GM19043 (cell line): ENCODE results near the gene WDFY1.

Experiments used
- ATAC-seq: cut with Tn5 transposase; IDR thresholded peaks from one replicate; pipeline ENCODE4 v1.9.1; 2021; ENCODE audit warnings: low read depth; ENCODE audit not compliant: unreplicated experiment

WDFY1 gene

DNA sequence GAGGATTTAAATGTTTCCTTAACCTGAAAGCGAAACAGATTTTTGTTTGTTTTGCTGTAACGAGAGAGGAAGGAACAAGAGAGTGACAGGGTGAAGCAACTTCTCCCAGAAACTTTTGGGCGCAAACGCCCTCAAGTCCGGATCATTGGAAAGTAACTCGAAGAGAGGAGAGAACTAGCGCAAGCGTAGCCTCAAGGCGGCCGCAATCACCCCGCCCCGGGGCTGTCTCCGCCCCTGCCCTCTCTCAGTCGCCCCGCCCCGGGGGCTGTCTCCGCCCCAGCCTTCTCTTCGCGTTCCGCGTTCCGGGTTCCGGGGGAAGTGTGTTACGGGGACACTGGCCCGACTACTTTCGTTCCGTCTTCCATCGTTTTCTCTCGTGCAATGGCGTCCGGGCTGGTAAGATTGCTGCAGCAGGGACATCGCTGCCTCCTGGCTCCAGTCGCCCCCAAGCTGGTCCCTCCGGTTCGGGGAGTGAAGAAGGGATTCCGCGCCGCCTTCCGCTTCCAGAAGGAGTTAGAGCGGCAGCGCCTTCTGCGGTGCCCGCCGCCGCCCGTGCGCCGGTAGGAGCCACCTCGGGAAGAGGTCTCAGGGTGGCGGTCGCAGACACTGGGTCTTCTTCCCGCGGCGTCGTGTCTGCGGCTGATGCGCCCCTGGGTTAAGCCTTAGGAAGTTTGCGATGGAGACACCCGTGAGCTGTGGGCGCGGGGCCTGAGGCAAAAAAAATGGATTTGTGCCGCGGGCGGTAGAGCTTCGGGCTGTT is 12.1 kb upstream of the WDFY1 start, which contains the start of gene MRPL44:
Gene MRPL44, plus strand, starts transcription at position 372 of the 760 bp plus-strand sequence. Its CDS starts 10 bp downstream, at position 382.
- peak; percentile 85 for ATAC-seq

DNA sequence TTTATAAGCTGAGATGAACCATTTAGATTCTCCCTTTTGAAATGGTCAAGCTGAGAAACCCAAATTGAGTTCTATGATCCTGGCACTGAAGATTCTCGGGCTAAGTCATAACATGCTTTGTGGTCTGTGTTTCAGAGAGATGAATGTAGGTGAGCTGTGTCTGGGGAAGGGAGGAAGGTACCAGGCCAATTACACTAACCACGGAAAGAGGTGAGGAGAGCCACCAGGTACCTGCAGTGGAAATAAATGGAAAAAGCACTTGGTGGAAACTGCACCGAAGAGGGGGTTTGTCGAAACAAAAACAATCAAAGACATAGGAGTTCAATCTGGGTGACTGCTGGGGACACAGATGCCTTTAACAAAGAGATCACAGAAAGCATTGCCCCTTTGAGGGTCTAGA is 11.2 kb upstream of the WDFY1 start:
- ATAC-seq, result peak; percentile 29

DNA sequence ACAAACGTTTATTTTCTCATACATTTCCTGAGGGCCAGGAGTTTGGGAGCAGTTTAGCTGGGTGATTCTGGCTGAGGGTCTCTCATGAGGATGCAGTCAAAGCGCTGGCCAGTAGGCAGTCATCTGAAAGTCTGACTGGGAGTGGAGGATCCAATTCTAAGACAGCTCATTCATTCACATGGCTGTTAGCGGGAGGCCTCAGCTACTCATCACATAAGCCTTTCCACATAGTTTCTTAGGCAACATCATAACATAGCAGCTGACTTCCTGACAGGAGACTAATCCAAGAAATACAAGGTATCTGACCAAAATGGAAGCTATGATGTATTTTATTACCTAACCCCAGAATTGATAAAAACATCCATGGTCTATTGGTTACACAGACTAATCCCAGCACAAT is 9.3 kb upstream of the WDFY1 start:
- no peak for ATAC-seq

DNA sequence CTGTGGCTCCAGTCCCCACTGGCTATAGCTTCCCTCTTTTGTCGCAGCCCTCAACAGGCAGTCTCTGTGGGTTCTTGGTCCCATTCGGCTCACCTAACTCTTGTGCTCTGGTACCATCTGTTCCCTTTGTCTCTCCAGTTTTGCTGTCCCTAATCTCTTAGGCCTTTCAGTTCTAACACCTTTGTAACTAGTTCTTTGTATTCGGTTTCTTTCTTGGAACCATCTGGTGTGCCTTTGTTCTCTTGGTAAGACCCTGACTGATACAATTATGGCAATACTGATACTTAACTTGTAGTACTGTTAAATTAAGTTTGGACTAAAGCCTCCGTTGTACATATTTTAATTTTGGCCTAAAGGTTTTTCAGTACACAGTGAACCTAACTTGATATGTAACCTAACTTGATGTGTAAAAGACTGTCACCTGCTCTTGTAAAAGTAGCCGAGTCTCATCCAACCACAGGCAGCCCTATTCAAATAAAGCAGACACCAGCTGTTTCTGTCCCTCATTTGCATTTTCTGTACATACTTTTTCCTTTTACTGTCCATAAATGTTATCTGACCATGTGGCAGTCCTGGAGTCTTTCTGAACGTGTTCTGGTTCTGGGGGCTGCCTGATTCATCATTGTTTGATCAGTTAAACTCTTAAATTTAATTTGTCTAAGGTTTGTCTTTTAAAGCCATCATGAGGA is 7.3 kb upstream of the WDFY1 start:
- ATAC-seq, result peak; percentile 48

DNA sequence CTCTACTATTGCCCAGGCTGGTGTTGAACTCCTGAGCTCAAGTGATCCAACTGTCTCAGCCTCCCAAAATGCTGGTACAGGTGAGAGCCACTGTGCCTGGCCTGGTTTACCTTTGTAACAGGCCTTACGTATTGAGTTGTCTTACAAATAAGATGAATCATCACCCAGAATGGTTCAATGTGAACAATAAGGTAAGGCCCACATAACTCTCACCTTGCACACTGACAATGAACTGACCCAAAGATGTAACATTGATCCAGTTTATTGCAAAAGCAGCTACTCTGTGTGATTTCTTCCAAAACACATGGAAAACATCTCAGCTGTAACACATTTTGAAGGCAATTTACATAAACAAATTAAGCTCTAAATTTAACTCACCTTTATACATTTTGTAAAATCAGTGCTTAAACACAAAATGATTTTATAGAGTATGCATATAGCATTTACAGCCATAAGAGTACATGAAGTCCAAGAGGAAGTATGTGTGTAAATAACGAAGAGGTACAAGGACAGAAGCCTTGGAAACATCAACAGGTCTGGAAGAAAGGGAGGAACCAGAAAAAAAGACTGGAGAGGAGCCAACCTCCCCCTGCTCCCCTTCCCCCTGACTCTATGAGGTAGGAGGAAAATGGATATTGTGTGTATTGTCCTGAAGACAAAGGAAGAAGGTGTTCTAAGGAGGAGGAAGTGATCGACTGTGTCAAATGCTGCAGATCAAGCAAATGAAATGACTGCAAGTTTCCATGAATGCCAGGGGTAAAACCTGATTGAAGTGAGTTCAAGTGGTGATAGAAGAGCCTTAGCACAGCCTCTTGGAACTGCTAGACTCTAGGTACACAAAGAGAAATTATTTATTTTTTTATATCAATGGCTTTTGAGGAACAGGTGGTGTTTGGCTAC is 5.6 kb upstream of the WDFY1 start:
- no peak for ATAC-seq

DNA sequence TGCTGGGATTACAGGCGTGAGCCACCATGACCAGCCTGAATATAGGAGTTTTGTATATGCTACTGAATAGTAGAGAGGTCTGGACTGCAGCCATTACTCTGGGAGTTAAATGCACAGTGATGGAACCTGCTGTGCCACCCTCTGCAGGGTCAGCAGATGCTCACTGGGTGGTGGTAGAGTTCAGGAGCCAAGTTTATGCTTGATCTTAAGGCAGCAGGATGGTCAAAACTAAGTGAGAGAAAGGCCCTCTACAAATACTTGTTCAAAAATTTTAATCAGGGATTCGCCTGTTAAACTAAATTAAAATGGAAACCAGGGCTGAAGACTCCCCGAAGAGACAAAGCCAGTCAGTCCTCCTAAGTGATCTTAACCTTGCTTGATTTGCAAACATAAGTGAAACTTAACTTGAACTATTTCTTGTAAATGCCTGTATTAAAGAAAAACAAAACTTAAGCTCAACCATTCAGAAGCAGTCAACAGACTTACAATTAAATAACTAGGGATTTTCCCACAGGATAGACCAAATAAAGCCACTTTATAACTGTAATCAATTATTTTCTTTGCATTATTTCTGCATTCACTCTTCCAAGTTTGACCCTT is 4.2 kb upstream of the WDFY1 start:
- ATAC-seq, result no peak

DNA sequence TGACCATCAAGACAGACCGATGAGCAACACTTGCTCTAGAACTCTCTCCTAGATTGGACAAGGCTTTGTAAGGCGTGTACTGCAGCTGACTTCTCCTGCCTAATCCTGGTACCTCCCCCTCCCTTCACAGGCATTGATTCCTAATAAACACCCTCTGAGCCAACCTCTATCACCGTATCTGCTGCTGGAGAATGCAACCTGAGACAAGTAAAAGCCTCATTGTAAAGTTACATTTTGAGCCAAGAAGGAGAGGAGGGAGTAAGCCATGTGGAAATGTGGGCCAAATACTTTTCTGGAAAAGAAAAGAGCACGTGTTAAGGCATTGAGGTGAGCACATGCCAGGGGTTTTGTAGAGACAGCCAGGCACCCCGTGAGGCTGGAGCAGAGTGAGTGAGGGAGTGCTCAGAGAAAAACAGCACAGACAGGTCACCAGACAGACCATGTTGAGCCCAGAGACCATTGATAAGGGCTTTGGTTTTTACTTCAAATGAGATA is 2.6 kb upstream of the WDFY1 start:
- no peak for ATAC-seq

DNA sequence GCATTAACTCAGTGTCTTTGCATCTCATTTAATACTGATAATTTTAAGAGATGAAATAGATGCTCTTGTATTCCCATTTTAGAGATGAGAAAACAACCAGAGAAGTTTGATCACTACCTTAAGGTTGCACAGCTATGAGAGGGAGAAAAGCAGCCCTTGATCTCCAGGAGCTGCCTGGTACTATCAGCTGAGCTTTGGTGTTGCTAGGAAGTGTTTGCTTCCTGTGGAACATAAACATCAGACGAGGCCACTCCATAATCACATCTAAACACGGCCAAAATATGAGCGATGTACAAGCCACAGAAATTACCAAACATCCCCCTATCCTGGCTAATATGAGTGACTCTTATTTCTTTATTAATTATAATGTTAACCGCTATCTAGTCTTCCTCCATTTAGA is 620 bp upstream of the WDFY1 start:
- ATAC-seq, result no peak

DNA sequence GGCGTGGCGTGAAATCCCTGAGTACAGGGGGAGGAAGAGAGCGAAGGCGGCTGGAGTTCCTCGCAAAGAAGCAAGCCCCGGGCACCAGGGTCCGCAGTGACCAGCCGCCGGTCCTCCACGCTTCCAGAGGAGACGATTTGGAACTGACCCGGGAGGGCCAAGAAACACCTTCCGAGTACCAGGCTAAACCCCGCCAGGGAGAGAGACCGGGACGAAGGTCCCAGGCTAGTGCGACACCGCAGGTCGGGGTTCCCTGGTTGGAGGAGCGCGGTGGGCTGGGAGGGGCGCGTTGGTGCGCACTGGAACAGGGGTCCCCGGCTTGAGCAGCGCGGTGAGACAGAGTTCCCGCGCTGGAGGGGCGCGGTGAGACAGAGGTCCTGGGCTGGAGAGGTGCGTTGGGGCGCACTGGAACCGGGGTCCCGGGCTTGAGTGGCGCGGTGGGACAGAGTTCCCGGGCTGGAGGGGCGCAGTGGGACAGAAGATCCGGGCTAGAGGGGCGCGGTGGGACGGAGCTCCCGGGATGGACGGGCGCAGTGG is 901 bp downstream of the WDFY1 start:
- no peak for ATAC-seq

DNA sequence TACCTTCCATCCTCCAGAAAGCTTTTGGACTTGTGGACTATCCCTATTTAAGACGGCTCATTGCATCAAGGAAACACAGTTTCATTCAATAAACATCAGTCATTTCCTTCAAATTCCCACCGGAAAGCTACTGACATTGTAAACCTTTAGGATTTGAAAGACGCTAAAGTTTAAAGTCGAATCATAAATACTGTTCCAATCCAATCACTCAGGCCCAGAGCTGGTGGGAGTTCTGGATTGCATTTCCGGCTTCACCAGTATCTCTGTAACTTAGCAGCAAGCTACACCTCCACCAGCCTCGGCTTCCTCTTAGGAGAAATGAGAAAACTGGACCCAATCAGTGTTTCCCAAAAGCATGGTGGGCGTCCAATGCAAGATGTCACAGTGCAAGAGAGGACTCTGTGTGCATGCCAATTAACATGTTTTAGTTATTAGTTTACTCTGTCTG is 1.6 kb downstream of the WDFY1 start:
- ATAC-seq, result no peak

DNA sequence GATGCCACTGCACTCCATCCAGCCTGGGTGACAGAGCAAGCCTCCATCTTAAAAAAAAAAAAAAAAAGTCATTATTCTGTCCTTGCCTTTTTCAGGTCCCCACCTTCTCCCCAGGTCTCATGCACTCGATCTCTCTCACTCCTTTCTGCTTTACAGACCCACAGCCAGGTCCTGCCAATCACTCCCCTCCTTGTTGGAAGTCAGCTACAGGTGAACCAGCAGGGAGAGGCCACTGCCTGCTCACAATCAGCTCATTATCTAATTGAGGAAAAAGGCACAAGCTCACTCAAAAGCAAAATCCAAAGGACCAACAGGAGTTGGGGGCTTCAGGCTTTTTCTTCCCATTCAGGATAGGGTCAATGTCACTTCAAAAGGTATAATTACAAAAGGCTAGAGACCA is 2.0 kb downstream of the WDFY1 start:
- ATAC-seq, result no peak

DNA sequence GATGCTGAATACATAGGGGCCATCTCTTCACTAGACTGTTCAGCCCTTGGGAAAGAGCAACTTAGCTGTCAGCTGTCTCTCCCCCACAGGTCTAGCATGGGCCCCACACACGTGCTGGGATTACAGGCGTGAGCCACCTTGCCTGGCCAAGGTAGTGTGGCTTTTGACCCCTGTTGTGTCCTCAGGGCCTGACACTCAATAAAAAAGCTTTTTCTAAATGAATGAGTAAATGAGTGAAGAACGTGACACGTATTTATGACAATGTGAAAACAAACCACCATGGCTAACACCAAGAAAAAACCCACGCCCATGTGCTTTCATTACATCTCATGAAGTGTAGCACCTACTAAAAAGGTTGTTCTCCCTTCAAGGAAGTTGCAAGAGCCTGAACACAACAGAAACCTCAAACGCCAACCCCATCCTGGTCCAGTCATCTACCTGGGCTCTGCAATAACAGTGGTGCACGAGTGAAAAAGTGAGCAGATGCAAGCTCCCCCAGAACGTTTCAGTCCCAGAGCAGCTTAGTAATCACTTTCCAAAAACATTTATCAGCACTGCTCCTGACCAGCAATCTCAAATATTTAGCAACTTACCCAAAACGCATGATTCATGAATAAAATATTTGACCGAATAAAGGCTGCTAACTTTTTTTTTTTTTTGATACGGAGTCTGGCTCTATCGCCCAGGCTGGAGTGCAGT is 3.4 kb downstream of the WDFY1 start:
- peak; percentile 40 for ATAC-seq

DNA sequence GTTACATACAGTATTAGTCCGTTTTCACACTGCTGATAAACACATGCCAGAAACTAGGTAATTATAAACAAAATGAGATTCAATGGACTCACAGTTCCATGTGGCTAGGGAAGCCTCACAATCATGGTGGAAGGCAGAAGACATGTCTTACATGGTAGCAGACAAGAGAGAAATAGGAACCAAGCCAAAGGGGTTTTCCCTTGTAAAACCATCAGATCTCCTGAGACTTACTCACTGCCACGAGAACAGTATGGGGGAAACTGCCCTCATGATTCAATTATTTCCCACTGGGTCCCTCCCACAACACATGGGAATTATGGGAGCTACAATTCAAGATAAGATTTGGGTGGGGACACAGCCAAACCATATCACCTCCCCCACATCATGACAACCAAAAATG is 5.7 kb downstream of the WDFY1 start:
- peak; percentile 33 for ATAC-seq

DNA sequence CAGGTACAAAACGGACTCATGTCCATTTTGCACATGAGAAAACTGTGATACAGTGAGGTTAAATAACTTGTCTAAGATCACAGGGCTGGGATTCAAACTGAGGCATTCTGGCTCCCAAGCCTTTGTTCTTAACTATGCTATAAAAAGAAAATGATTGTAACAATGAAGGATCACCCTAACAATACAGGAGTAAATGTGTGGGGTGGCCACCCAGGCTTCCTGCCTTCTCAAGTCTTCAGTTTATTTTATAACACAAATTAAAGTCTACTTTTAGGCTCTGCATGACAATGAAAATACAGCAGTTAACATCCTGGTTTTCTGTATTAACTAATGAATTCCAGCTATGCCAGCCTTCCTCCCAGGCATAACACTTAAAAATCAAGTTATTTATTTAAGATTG is 7.6 kb downstream of the WDFY1 start:
- ATAC-seq, result no peak

DNA sequence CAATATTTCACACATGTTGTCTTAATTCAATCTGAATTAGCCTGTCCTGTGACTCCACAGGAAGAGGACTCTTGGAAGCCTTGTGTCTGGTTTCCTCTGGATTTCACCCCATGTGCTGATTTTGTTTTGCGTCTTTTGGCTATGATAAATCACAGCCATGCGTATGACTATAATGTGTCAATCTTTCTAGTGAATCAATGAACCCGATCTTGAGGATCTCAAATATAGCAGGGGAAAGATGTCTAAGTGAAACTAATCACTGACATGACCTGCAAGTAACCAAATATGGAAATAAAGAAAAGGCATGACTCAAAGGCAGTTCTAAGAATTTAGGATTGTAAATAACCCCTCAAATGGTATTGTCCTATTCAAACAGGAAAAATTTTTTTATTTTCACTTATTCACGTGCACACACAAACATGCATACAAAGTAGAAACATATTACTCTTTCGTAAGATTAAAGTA is 8.2 kb downstream of the WDFY1 start:
- peak; percentile 26 for ATAC-seq

DNA sequence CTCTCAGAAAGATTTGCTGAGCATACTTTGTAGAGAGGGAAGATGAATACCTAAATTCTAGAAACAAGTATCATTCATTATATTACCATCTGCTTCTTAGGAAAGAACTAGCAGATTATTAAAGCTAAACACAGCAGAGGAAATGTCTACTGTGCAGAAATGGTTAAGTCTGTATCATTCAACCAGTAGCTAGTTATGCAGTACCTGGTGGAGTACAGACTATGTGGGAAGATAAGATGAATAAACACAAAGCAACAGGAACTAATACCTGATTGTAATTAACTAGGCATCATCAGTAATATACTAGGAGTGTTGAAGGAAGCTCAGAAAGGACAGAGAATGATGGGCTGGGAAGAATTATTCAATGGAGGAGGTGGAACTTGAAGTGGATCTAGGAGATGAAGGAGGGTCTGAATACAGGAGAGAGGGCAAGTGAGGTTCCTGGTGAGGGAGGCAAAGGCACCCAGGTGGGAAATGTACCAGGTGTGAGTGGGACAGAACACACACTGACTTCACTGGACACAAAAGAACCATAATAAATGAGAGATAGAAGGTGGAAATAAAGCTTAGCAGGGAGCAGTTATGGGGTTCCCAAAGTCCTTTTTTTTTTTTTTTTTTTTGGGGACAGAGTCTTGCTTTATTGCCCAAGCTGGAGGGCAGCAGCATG is 9.5 kb downstream of the WDFY1 start:
- no peak for ATAC-seq

DNA sequence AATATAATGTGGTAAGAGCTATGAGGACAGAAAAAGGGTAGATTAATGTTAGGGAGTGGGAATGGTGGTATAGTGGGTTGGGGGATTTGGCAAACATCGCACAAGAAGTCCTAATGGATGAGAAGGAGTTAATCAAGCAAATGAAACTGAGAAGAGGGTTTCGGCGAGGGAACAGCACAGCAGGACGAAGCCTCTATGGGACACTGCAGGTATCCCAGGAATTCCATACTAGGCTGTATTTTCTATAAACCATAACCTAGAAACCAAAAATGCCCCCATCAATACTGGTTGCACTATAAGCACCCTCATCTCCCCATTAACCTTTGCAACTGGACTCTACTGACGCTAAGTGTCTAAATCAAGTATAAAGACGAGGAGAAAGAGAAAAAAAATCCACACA is 10.3 kb downstream of the WDFY1 start:
- no peak for ATAC-seq

DNA sequence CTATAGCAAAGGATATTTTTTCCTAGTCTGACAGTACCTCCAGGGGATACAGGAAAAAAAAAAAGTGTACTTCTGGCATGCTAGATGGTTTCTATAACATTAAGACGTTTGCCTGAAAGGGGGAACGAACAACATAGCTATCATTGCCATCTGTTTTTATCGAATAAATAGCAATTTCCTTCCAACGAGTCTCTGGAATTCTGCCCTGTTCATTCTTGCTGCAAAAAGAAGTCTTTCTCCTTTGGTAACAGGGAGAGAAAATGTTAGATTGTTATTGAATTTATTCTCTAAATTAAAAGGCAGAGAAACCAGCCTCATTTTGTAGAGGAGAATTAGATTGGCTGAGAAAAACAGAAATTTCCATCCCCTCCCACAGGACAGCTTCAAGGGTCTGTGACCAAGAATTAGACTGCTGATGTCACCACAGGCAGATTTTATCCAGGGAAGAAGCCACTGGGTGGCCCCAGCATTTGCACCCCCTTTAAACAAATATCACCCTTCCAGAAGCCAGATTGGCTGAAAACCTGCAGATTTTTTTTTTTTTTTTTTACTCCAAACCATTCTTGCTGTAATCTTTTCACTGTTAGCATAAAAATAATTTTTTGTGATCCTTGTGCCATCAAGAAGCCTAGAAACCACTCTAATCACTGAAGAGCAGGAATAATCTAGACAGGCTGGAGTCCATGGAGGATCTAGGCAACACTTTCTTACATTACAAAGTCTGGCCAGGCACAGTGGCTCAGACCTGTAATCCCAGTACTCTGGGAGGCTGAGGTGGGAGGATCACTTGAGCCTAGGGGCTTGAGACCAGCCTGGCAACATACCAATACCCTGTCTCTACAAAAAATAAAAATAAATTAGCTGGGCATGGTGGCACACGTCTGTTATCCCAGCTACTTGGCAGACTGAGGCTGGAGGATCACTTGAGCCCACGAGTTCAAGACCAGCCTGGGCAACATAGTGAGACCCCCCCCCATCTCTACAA is 12.0 kb downstream of the WDFY1 start:
- no peak for ATAC-seq
